LoVo (cell line): ENCODE measurements around the gene CES4A.
"Not testable (repeated sequence)": the region's sequence is repeated elsewhere in the genome, so short reads cannot be mapped to it uniquely, and the experiment has no call there.

ENCODE experiments used
- DNase-seq: peaks from one replicate; pipeline ENCODE4 v3.0.0-alpha.2; 2016; ENCODE audit warnings: low spot score

The CES4A gene

DNA sequence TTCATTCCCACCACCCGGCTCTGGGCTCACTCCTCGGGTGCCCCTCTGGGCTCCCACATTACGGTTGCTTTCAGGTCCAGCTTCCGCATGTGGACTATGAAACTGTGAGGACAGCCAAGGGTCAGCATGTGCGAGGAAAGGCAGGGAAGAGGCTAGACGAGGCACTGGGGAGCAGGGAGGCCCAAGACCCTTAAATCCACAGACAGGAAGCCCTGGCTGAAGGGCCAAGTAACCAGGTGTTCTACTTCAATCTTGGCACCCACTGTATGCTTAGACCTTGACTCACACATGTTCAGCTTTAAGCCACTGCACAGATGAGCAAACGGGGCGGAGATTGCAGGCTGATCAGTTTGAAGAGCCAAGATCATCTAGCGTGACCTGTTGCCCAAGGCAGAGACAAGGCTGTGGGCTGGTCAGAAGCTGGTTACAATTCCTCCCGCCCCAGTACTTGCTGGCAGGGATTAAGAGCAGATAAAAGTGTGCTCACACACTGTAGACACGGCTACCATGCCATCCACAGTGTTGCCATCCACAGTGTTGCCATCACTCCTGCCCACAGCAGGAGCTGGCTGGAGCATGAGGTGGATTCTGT lies at the start of gene CES4A:
Gene CES4A (plus strand): TSS at position 393 of the 592 bp plus-strand sequence. CDS start 184 bp downstream, at position 577.
- no peak for DNase-seq

GRCh38 chr16:66939366-66939765 lies 49.0 kb upstream of the CES4A start:
- DNase-seq: no peak

- no peak for DNase-seq
Measured at GRCh38 chr16:66940236-66940635, 48.2 kb upstream of the CES4A start.

GRCh38 chr16:66942981-66943380 lies 45.4 kb upstream of the CES4A start:
- no peak for DNase-seq

DNA sequence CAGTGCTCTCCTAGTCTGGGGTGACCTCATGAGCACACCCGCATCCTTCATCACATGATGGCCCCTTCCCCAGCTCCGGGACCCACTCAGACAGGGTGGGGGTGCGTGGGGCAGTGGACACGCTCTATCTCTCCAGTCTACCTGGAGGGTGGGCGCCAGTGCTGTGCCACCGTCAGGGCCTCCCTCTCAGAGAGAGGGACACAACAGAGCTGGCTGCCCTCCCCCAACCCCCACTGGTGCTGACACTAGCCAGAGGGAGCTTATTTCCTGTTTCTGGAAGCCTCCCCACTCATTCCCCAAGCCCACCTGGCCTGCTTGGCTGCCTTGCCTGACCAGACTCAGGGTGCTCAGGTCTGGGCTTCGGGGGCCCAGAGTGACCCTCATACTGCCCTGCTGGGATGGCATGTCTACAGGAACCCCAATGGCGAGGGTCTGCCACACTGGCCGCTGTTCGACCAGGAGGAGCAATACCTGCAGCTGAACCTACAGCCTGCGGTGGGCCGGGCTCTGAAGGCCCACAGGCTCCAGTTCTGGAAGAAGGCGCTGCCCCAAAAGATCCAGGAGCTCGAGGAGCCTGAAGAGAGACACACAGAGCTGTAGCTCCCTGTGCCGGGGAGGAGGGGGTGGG lies 44.8 kb upstream of the CES4A start:
- no peak for DNase-seq

GRCh38 chr16:66944054-66944441 lies 44.3 kb upstream of the CES4A start:
- DNase-seq: no peak

DNA sequence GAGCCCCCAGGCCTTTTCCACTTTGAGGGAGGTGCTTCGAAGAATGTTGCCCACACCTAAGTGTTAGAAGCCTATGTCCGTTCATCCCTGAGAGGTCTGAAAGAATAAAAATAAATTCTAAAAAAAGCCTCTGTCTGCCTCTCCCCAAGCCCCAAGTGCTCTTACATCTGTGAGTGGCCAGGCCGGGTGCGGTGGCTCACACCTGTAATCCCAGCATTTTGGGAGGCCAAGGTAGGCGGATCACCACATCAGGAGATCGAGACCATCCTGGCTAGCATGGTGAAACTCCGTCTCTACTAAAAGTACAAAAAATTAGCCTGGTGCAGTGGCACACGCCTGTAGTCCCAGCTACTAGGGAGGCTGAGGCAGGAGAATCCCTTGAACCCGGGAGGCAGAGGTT lies 43.4 kb upstream of the CES4A start:
- DNase-seq: not testable (repeated sequence)

GRCh38 chr16:66945939-66946338 lies 42.5 kb upstream of the CES4A start:
- DNase-seq: no peak

DNA sequence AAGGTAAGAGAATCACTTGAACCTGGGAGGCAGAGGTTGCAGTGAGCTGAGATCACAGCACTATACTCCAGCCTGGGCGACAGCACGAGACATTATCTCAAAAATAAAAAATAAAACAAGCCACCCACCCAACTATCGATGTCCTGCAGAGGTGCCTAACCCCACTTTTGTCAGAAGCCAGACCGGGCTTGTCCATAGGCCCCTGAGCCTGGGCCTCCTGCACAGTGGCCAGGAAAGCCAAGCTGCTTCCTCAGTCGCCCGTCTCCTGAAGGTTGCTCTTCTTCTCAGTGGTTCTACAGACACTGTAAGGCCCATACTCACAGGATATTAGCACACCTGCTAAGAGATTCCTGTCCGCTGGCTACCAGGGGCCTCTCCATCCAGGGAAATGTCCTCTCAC lies 41.8 kb upstream of the CES4A start:
- DNase-seq: no peak

- no peak for DNase-seq
Measured at GRCh38 chr16:66946974-66947301, 41.5 kb upstream of the CES4A start.

GRCh38 chr16:66947302-66948065 lies 40.9 kb upstream of the CES4A start:
- DNase-seq: peak; percentile 84

- no peak for DNase-seq
Measured at GRCh38 chr16:66948134-66948836, 40.1 kb upstream of the CES4A start.

DNA sequence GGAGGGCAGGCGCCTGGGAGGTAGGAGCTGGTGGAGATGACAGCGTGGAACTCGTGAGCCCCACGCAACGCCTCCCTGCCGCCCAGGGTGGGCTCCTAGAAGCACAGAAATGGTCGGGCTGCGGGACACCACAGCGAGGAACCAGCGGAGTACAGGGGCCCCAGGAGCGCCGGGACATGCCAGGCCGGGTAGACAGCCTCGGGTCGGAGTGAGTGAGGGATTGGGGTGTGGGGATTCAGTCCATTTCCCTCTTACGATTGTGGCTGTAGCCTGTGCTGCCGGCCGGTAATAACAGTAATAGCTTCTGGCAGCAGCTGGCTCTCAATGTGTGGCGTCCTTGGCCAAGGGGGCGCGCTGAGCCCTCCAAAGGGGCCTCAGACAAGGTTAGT lies 39.6 kb upstream of the CES4A start:
- no peak for DNase-seq

GRCh38 chr16:66949472-66949871 lies 38.9 kb upstream of the CES4A start:
- DNase-seq: no peak

DNA sequence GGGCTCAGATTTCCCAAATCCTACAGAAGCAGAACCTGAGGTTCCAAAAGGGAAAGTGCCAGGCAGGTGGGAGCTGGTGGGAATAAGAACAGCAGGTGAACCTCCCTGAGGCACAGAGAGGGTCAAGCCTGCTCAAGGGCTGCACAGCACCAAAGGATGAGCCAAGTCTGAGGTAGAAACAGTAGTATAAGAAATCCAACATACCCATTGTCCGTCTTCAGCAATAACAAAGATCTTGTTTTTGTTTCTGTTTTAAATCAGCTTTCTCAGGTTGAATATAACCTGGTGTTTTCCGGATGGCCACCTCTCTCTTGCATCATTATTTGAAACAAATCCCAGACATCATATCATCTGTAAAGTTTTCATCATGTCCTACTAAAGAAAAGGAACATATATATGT lies 38.0 kb upstream of the CES4A start:
- DNase-seq: no peak

GRCh38 chr16:66950971-66951790 lies 37.2 kb upstream of the CES4A start:
- DNase-seq: no peak

GRCh38 chr16:66952430-66953110 lies 35.8 kb upstream of the CES4A start:
- no peak for DNase-seq

DNA sequence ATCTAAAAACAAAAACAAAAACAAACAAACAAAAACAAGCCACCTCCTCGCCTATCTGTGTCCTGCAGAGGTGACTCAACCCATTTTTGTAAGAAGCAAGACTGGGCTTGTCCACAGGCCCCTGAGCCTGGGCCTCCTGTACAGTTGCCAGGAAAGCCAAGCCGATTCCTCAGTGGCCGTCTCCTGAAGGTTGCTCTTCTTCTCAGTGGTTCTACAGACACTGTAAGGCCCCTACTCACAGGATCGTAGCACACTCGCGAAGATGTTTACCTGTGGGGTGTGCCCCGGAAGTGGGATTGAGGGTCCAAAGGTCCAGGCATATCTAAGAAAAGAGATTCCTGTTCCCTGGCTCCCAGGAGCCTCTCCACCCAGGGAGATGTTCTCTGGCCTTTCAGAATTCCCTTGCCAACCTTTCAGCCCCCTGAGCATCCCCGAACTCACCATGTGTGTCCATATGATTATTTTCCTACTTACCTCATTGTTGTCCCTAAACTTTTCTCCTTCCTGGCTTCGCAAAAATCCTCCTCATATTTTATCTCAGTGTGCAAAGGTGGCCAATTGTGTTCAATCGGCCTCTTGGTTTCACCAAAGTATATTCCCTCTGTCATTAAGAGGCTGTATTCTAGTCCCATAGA lies 34.8 kb upstream of the CES4A start:
- DNase-seq: peak; percentile 80

GRCh38 chr16:66954097-66954659 lies 34.2 kb upstream of the CES4A start:
- peak; percentile 77 for DNase-seq

DNA sequence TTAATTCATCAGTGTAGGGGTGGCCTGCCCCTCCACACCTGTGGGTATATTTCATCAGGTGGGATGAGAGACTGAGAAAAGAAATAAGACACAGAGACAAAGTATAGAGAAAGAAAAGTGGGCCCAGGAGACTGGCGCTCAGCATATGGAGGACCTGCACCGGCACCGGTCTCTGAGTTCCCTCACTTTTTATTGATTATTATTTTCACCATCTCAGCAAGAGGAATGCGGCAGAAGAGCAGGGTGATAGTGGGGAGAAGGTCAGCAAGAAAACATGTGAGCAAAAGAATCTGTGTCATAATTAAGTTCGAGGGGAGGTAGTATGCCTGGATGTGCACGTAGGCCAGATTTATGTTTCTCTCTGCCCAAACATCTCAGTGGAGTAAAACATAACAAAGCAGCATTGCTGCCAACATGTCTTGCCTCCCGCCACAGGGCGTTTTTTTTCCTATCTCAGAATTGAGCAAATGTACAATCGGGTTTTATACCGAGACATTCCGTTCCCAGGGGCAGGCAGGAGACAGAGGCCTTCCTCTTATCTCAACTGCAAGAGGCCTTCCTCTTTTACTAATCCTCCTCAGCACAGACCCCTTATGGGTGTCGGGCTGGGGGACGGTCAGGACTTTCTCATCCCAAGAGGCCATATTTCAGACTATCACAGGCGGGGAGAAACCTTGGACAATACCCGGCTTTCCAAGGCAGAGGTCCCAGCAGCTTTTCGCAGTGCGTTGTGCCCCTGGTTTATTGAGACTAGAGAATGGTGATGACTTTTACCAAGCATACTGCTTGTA lies 32.8 kb upstream of the CES4A start:
- DNase-seq: not testable (repeated sequence)
